Measurements from ENCODE around the gene MRAP2.

MRAP2 gene, protein sequence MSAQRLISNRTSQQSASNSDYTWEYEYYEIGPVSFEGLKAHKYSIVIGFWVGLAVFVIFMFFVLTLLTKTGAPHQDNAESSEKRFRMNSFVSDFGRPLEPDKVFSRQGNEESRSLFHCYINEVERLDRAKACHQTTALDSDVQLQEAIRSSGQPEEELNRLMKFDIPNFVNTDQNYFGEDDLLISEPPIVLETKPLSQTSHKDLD

DNA sequence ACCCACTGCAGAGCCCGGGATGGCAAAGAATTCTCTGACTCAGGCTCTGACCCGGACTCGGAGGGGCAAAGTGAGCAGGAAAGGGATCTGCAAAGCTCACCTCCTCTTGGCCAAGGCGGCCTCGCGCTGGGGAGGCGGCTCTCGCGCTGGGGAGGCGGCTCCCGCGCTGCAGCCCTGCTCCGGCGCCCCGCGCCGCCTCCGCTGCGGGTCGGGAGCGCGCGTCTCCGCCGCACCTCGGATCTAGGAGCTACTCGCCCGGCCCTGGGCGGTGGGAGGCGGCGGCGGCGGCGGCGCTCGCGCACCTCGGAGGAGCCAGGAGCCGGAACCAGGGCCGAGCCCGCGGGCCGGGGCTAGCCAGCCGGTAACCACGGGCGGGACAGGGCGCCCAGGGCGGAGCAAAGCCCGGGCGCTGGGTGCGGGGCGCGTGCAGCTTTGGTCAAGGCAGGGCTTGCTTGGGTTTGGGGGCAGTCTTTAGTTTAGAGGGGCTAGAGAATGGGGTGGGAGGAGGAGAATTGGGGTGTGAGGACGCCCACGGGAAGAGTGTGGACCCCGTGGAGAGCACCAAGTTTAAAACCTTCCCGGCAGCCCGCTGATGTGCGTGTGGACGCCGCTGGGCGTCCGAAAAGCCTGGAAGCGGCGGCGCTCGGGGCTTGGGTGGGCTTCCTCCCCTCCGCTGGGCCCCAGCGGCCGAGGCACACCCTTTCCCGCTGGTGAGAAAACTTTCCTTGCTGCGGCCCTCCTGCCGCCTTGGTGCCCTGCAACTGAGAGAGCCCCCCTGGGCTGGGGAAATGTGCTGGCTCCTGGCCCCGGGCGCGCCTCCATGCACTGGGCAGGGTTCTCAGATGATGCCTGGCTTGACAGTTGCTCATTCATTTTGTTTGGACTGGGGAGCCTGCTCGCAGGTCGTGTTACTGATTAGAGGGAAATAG lies at the start of gene MRAP2:
Gene MRAP2 (plus strand): TSS at position 250 of the 929 bp plus-strand sequence. CDS start 21,547 bp downstream, outside the sequence.
- DNase-seq (ENCODE audit: low read depth in 2 of 2): no peak

GRCh38 chr6:83984411-83984810 lies 49.2 kb upstream of the MRAP2 start:
- DNase-seq (ENCODE audit: low read depth in 2 of 2): no peak

DNA sequence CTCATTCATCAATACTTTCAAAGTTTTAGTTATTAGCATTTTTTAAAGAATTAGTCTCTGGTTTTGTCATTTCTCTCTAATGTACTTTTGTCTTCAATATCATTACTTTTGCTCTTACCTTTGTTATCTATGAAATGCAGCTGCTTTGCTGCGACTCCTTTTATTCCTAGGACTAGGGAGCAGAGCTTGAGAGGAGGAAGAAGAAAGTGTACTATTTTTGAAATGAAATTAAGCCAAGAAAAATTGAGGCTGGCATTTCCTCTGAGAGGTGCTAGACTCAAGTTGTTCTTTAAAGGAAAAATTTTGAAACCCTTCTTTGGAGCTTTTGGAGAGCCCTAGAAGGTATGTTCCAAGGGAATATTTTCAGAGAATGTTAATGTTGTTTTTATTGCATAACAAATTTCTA lies 48.3 kb upstream of the MRAP2 start:
- no peak for DNase-seq (ENCODE audit: low read depth in 2 of 2)

GRCh38 chr6:83985715-83986114 lies 47.9 kb upstream of the MRAP2 start:
- DNase-seq (ENCODE audit: low read depth in 2 of 2): no peak

DNA sequence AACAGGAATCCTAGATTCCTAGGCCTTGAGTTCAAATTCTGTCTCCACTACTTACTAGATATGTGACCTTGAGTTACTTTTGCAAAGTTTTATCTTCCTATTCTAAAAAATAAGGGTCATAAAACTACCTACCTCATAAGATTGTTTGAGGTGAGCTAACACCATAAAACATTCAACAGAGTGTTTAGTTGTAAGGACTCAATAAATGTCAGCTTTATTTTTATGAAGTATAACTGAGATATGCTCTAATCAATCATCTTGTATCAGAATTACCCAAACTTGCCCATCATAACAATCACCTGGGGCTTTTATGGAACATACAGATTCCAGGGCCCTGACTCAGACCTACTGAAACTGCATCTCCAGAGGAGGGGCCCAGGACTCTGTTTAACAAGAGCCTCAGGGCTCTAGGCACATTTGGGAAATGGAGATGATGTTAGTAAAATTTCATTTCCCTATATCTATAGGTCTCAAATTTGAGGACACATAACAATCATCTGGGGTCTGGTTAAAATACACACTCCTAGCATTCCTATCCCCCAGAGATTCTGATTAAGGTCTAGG lies 35.5 kb upstream of the MRAP2 start:
- DNase-seq (ENCODE audit: low read depth in 2 of 2): no peak

GRCh38 chr6:84001119-84001518 lies 32.5 kb upstream of the MRAP2 start:
- DNase-seq (ENCODE audit: low read depth in 2 of 2): no peak

DNA sequence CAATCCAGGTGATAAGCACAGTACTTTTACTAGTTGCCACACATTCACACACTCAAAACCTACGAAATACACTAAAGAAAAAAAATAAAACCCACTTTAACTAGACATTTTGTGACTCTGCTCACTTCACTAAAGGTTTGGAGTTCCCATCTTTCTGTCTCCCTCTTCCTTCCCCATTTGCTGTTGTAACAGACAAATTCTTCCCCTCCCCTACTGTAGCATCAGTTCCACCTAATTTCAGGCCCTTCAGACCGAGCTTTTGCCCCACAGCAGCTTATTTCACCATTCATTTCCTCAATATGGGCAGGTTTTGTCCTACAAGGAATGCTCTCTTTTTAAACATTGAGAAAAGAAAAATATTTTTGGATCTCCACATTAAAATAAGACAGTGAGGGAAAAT lies 31.3 kb upstream of the MRAP2 start:
- DNase-seq (ENCODE audit: low read depth in 2 of 2): no peak

DNA sequence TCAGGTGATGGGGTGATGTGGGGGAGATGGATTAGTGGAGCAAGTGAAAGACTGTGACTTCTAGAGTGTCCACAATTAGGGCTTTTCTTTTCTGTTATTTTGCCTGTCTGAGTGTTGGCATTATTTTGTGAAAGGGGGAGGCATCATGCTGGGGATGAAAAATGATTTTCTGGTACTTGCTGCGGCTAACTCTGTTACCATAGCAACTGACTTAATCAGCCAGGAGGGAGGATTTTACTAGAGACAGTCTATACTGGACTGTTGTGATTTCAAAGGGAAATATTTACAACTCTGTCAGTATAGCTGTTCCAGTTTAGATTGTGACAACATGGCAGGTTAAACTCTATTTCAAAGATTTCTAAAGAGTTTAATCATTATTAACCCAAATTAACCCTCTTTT lies 30.4 kb upstream of the MRAP2 start:
- no peak for DNase-seq (ENCODE audit: low read depth in 2 of 2)

DNA sequence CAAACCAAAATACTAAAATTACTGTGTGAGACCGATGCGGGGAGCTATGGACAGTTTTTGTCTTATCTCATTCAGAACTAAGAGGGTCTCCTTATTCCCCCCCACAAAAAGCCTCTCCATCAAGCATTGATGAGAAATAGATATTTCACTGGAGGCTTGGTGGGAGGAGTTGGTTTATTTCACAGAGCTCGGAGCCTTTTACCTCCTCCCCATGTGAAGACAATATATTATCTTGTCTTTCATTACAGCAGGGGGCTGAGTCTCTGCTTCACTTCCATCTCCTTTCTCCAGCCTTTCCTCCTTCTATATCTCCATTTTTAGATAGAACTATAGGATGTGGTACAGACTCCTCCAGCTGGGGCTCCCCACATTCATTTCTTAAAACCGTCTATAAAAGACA lies 29.9 kb upstream of the MRAP2 start:
- DNase-seq (ENCODE audit: low read depth in 2 of 2): no peak

DNA sequence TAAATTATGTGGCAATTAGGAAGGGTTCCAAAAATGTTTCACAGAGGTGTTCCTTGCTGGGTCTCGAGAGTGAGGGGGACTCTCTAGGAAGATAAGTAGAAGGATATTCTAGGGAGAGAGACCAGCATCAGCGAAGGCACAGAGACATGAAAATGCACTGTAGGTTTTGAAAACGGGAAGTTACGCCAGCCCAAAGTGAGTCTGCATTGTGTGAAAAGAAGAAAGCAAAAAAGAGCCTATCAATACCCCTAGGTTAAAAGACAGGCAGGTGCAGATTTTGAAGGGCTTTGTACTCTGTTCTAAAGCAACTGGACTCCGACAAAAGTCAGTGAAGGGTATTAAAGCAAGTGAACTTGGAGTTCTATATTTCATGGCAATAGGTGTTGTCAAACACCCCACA lies 25.7 kb upstream of the MRAP2 start:
- no peak for DNase-seq (ENCODE audit: low read depth in 2 of 2)

DNA sequence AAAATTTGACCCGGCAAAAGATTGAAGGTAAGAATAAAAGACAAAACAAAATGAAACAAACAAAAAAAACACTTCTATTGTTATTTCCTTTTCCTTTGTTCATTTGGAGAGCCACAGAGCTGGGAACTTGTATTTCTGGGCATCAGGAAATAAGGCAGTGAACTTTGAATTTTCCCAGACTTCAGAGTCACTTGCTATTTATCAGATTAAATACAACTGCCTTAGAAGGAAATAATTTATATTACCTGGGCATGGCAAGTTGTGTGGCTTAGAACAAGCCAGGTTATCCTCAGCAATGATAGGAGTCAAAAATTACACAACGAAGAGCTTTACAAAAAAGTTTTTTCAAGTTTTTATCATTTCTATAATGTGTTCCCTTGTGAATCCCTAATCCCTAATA lies 20.2 kb upstream of the MRAP2 start:
- no peak for DNase-seq (ENCODE audit: low read depth in 2 of 2)

GRCh38 chr6:84013931-84014330 lies 19.6 kb upstream of the MRAP2 start:
- no peak for DNase-seq (ENCODE audit: low read depth in 2 of 2)

GRCh38 chr6:84016029-84016428 lies 17.5 kb upstream of the MRAP2 start:
- no peak for DNase-seq (ENCODE audit: low read depth in 2 of 2)

- no peak for DNase-seq (ENCODE audit: low read depth in 2 of 2)
Observed at GRCh38 chr6:84017709-84018452, 15.7 kb upstream of the MRAP2 start.

DNA sequence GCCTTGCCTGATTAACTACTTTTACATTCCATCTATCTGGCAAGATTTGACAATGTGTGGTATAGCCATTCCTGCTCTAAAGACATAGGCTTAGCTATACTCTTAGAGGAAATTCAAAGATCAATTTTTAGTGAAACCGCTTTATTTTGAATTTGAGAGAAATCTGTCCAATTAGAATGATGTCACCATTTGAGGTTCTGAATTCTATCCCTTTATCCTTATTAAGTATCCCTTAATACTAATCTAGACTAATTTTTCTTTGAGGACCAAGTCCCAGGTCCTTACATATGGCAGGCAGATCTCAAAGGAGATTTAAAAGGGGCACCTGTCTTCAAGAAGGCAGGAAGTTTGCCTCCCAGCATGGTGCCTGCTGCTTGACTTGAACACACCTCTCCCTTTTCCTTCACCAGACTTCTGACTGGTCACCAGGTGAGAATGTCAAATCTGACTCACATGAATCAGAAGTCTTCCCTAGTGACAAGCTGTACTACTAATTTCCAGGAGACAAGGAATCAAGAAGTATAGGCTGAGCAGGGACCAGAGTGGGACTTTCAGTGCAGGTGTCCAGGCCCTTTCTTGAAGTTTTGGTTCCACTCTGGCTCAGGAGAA lies 15.0 kb upstream of the MRAP2 start:
- DNase-seq (ENCODE audit: low read depth in 2 of 2): no peak

- DNase-seq (ENCODE audit: low read depth in 2 of 2): no peak
Observed at GRCh38 chr6:84019141-84019841, 14.3 kb upstream of the MRAP2 start.

- DNase-seq (ENCODE audit: low read depth in 2 of 2): no peak
Observed at GRCh38 chr6:84019842-84020211, 13.7 kb upstream of the MRAP2 start.

DNA sequence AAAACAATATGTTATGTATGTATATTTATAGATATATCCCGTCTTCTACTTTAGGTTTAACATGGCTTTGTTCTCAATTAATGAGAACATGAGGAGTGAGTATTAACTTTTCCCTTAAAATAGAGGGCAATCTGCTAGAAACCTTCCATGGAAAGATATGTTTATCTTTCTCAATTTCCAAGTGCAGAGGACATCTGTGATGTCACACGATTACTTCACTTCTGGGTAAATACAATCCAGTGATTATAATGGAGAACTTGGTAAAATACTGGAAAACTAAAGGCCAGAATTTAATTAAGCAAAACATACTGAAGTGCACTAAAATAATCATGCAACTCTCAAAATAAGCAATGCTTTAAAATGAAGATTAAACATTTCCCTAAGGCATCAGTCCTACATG lies 11.9 kb upstream of the MRAP2 start:
- no peak for DNase-seq (ENCODE audit: low read depth in 2 of 2)

- DNase-seq (ENCODE audit: low read depth in 2 of 2): no peak
Observed at GRCh38 chr6:84026721-84027164, 6.8 kb upstream of the MRAP2 start.

GRCh38 chr6:84027340-84028181 lies 6.0 kb upstream of the MRAP2 start:
- no peak for DNase-seq (ENCODE audit: low read depth in 2 of 2)
